ENCODE results near the gene MKNK1. TPM values are rescaled to one million over a fixed set of nuclear protein-coding genes. Genes with fewer than 3 reads are reported as not detected.

MKNK1 gene
- total RNA-seq, 4 donors from 2014 or later, result 46.1 to 81.2 (median 67.6) TPM

DNA sequence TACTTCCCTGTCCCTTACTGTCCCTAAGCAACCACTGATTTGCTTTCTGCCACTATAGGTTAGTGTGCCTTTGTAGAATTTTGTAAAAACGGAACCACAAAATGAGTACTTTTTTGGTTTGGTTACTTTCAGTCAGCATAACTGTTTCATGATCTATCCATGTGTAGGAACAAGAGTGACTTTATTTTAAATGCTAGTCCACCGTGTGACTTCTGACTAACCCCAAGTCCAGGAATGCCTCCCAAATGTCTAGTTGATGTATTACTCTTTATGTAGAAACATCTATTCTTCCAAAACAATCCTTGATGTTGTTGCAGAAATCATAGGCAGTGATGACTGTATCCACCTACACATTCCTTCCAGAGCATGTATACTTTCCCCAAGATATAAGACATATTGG lies 42.8 kb upstream of the MKNK1 start:
- DNase-seq (ENCODE audit: low spot score) (no peak), ATAC-seq (ENCODE audit: low FRiP score) (no peak)
- TF ChIP-seq, protein P1, sequence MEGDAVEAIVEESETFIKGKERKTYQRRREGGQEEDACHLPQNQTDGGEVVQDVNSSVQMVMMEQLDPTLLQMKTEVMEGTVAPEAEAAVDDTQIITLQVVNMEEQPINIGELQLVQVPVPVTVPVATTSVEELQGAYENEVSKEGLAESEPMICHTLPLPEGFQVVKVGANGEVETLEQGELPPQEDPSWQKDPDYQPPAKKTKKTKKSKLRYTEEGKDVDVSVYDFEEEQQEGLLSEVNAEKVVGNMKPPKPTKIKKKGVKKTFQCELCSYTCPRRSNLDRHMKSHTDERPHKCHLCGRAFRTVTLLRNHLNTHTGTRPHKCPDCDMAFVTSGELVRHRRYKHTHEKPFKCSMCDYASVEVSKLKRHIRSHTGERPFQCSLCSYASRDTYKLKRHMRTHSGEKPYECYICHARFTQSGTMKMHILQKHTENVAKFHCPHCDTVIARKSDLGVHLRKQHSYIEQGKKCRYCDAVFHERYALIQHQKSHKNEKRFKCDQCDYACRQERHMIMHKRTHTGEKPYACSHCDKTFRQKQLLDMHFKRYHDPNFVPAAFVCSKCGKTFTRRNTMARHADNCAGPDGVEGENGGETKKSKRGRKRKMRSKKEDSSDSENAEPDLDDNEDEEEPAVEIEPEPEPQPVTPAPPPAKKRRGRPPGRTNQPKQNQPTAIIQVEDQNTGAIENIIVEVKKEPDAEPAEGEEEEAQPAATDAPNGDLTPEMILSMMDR (IDR thresholded peaks at IDR 0.05), result no peak

DNA sequence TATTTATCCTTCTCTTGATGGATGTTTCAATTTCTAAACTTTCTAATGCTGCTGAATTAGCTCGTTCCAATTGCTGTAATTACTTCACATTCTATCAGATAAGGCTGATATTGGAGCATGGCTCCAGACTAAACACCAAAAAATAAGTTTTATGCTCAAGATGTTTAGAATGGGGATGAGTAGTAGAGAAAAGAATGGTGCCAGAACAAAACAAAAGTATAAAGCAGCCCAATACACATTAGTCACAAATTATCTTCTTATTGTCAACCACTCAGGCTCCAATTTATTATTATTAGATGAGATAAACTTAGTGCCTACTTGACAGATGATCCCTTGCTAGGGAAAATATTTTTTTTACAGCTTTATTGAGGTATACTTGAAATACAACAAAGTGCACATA lies 42.3 kb upstream of the MKNK1 start:
- no peak for ATAC-seq (ENCODE audit: low FRiP score)
- TF ChIP-seq, protein P1 (IDR thresholded peaks at IDR 0.05), result no peak

DNA sequence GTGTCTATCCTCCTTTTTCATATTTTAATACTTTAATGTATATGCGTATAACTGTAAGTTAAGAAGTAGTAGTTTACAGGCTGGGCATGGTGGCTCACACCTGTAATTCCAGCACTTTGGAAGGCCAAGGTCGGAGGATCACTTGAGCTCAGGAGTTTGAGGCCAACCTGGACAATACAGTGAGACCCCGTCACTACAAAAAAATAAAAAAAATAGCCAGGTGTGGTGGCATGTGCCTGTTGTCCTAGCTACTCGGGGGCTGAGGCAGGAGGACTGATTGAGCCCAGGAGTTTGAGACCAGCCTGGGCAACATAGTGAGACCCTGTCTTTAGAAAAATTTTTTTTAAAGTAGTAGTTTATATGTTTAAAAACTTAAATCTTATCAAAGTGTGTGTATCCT lies 41.7 kb upstream of the MKNK1 start:
- DNase-seq (ENCODE audit: low spot score) (no peak), ATAC-seq (ENCODE audit: low FRiP score) (no peak)
- TF ChIP-seq, protein P1 (IDR thresholded peaks at IDR 0.05), result no peak

More for the DNA sequence above, 42.3 kb upstream of the MKNK1 start:
- DNase-seq (ENCODE audit: low spot score), result no peak

DNA sequence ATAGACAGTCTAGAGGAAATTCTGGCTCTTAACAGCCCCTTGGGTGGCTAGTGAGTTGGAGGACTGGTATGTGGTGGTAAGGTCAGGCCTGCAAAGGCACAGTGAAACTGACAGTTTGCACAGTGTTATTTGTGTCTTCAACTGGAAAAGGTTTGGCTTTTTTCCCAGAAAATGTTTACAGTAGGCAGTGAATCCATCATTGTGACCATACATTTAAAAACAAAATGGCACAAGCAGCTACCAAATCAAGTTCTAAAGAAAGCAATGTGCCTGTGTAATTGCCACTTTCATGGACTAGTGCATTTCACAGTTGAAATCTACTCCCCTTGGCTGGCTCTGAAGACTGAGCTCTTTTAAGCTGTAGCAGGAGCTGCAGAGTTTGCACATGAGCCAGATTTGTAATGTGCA lies 39.3 kb upstream of the MKNK1 start:
- TF ChIP-seq, protein P1 (IDR thresholded peaks at IDR 0.05), result no peak
- ATAC-seq (ENCODE audit: low FRiP score), result no peak
- no peak for DNase-seq (ENCODE audit: low spot score)

DNA sequence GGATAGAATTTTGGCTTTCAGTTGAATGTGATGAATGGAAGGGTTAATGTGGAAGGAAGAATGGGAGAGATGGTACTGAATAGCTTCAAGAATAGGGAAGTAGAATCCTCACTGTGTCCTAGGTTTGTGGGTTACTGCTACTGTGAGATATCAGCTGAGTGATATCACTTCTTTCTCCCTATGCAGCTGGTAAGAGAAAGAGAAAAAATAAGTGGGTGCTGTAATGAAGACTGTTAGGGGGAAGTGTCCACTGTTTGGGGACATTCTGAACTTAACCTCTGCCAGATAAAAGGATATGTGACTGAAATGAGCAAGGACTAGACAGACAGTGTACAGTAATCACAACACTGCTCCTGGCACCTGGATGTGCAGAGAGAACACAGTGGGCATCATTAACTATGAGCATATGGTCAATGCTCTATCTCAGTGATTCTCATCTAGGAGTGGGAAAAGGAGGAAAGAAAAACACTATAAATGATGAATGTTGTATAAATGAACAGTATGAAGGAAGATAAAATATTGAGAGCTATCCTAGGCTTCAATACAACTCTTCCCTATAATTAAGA lies 38.1 kb upstream of the MKNK1 start:
- ATAC-seq (ENCODE audit: low FRiP score), result no peak
- DNase-seq (ENCODE audit: low spot score), result no peak
- TF ChIP-seq, protein P1 (IDR thresholded peaks at IDR 0.05), result no peak

DNA sequence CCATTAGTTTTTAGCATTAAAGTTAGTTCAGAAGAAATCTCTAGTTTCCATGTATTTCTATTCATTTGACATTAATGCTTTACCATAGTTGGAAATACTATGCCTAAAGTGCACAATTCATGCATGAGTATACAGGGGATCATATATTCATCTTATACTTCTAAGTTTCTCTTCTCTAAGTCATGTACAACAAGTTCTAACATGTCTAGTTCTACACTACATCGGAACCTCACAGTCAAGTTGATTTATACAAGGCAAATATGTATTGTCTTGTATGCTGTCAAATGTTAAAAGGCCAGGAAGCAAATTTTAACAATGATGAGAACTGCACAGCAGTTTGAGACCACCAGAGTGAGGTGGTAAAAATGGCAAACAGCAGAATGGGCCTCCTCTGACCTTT lies 35.5 kb upstream of the MKNK1 start:
- TF ChIP-seq, protein P1 (IDR thresholded peaks at IDR 0.05), result no peak
- no peak for ATAC-seq (ENCODE audit: low FRiP score)
- no peak for DNase-seq (ENCODE audit: low spot score)

DNA sequence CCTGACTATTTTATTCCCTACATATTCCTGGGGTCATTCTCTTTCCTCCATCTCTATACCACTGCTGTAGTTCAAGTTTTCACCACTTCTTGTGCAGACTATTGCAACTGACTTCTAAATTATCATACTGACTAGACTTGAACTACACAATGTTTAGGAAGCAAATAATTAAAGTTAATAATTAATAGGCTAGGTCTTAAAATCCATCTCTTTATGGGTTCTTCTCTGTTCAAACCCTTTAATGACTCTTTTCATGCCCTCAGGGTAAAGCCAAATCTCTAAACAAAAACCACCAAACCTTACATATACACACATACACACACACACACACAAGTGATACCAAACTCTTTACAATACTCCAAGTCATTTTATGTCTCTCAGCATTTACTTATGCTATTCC lies 34.9 kb upstream of the MKNK1 start:
- ATAC-seq (ENCODE audit: low FRiP score) (no peak), DNase-seq (ENCODE audit: low spot score) (no peak)
- TF ChIP-seq, protein P1 (IDR thresholded peaks at IDR 0.05), result no peak
